GM19463 (cell line): Measurements from ENCODE around the gene GLA.

Experiments
- ATAC-seq: cut with Tn5 transposase; IDR thresholded peaks from one replicate; pipeline ENCODE4 v1.9.1; 2021; ENCODE audit warnings: mild to moderate bottlenecking, moderate library complexity; ENCODE audit not compliant: unreplicated experiment

The GLA gene

GRCh38 chrX:101407748-101408531 is at the start of gene GLA, which contains the start of gene HNRNPH2:
TSS of gene GLA (minus strand) at chrX:101407925. CDS start at chrX:101407903, 22 bp downstream.
TSS of gene HNRNPH2 (plus strand) at chrX:101408222. CDS start at chrX:101411989, 3,767 bp downstream.
- peak; percentile 89 for ATAC-seq

- no peak for ATAC-seq
Measured at GRCh38 chrX:101452056-101452455, 44.3 kb upstream of the GLA start.

GRCh38 chrX:101450961-101451360 is 43.2 kb upstream of the GLA start:
- no peak for ATAC-seq

GRCh38 chrX:101450085-101450484 is 42.4 kb upstream of the GLA start:
- no peak for ATAC-seq

GRCh38 chrX:101449279-101449678 is 41.6 kb upstream of the GLA start:
- ATAC-seq: no peak

- ATAC-seq: no peak
Measured at GRCh38 chrX:101442085-101442484, 34.4 kb upstream of the GLA start.

GRCh38 chrX:101430457-101431078 is 22.8 kb upstream of the GLA start:
- ATAC-seq: peak; percentile 97

- peak; percentile 50 for ATAC-seq
Measured at GRCh38 chrX:101429934-101430333, 22.2 kb upstream of the GLA start.

- ATAC-seq: no peak
Measured at GRCh38 chrX:101427954-101428353, 20.2 kb upstream of the GLA start.

GRCh38 chrX:101419489-101419888 is 11.8 kb upstream of the GLA start:
- no peak for ATAC-seq

- peak; percentile 44 for ATAC-seq
Measured at GRCh38 chrX:101417981-101418841, 10.5 kb upstream of the GLA start.

GRCh38 chrX:101417190-101417589 is 9.5 kb upstream of the GLA start:
- no peak for ATAC-seq

GRCh38 chrX:101416691-101417090 is 9.0 kb upstream of the GLA start:
- no peak for ATAC-seq

GRCh38 chrX:101415180-101416145 is 7.7 kb upstream of the GLA start:
- peak; percentile 51 for ATAC-seq

- ATAC-seq: no peak
Measured at GRCh38 chrX:101411984-101412383, 4.3 kb upstream of the GLA start.

- ATAC-seq: no peak
Measured at GRCh38 chrX:101410461-101410860, 2.7 kb upstream of the GLA start.

GRCh38 chrX:101409043-101409442 is 1.3 kb upstream of the GLA start:
- ATAC-seq: no peak

GRCh38 chrX:101408532-101408841 is 762 bp upstream of the GLA start:
- ATAC-seq: no peak

- no peak for ATAC-seq
Measured at GRCh38 chrX:101407167-101407747, 468 bp downstream of the GLA start.

- ATAC-seq: no peak
Measured at GRCh38 chrX:101399825-101400224, 7.9 kb downstream of the GLA start.
